Right cardiac atrium (tissue), 5 donors: ENCODE data around the gene FBXL16. TPM values are rescaled to one million over a fixed set of nuclear protein-coding genes. Genes with fewer than 3 reads are reported as not detected.
A peak's percentile ranks its signal among the peaks of the same experiment; 100 is the strongest.

Experiments
- ATAC-seq, 2 donors: fragments of 200-7000 bp; cut with Tn5 transposase; one replicate each; pipeline versions ENCODE4 v1.8.0 to v1.9.1; 2020; ENCODE audit warnings: moderate library complexity in 2 of 2, mild to moderate bottlenecking in 1 of 2
- DNase-seq, 3 donors: peaks; one replicate each; pipeline ENCODE4 v3.0.0-alpha.2; 2020
- H3K27ac ChIP-seq: one replicate; pipeline ENCODE4 v1.5.1; 2013; ENCODE audit warnings: mild to moderate bottlenecking, low read length, control low read depth, moderate library complexity
- H3K27me3 ChIP-seq: one replicate; pipeline ENCODE4 v1.6.1; 2013; ENCODE audit not compliant: control insufficient read depth, insufficient read depth
- H3K4me1 ChIP-seq: one replicate; pipeline ENCODE4 v1.6.1; 2013; ENCODE audit warnings: low read length; ENCODE audit not compliant: control insufficient read depth, insufficient read depth
- H3K4me3 ChIP-seq: one replicate; pipeline ENCODE4 v1.5.1; 2013; ENCODE audit warnings: low read length, control low read depth
- H3K9me3 ChIP-seq: one replicate; pipeline ENCODE4 v1.6.1; 2013; ENCODE audit warnings: low read length; ENCODE audit not compliant: control insufficient read depth
- WGBS: extraction: QIAGEN DNeasy Blood & Tissue Kit; methylation state at CpG from one replicate; pipeline ENCODE4 v1.1.7; 2013; 5-methylcytosine and 5-hydroxymethylcytosine counted together
- intact Hi-C, 4 donors: fragments of 100-400 bp; cut with DNase I; formaldehyde crosslinking; loops; one replicate each; pipeline versions ENCODE4 v1.11.0 to v1.14.0; 2022 to 2023
- polyA plus RNA-seq: library from polyadenylated mRNA; stranded (reverse); fragments of 200-250 nt; gene quantifications from one replicate; pipeline ENCODE4 v1.2.3, GENCODE V29; 2013
- total RNA-seq, 4 donors: library from RNA; stranded (reverse); fragmentation: NEBNext Ultra II Directional; extraction: Animal tissue kit (Norgen Biotek cat#: 25700); gene quantifications; one replicate each; pipeline ENCODE4 v1.2.1, GENCODE V29; 2021
- donor health status: healthy with polysubstance abuse.
- donor health status: DM: no; HTN: yes; CAD: no.
- donor health status: DM: no; HTN: no; CAD: no.
- donor health status: DM: no; HTN: yes; CAD: no; lungs with severe emphysema.
- donor health status: DM: yes; HTN: yes; CAD: no.

The FBXL16 gene
- total and polyA plus RNA-seq, 5 donors = 0.19 to 0.38 (median 0.34) TPM

DNA sequence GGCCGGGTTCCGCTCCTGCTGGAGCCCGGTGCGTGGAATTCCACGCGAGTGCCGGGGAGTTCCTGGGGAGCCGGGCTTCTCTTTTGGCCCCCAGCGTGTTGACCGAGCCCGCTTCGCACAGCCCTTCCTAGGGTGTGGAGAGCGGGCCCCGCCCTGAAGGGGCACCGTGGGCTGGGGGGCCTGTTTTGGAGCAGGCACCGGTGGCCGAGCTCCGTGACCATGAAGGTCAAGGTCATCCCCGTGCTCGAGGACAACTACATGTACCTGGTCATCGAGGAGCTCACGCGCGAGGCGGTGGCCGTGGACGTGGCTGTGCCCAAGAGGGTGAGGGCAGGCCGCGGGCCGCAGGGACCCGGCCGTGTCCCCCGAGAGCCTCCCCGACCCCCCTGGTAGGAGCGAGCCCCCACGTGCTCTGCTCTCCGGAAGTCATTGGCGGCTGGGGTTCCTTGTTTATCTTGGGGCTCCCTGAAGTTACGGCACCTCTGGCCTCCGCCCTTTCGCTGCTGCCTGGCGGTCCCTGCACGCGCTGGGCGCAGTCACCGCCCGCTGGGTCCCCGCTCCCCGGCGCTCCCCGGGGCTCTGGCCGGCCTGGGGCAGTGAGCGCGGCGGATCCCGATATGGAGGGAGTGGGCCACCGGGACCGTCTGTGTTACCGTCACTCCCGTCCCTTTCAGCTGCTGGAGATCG lies 21.8 kb upstream of the FBXL16 start:
- under 1% methylated on average over 61 of the region's 61 CpGs for WGBS

DNA sequence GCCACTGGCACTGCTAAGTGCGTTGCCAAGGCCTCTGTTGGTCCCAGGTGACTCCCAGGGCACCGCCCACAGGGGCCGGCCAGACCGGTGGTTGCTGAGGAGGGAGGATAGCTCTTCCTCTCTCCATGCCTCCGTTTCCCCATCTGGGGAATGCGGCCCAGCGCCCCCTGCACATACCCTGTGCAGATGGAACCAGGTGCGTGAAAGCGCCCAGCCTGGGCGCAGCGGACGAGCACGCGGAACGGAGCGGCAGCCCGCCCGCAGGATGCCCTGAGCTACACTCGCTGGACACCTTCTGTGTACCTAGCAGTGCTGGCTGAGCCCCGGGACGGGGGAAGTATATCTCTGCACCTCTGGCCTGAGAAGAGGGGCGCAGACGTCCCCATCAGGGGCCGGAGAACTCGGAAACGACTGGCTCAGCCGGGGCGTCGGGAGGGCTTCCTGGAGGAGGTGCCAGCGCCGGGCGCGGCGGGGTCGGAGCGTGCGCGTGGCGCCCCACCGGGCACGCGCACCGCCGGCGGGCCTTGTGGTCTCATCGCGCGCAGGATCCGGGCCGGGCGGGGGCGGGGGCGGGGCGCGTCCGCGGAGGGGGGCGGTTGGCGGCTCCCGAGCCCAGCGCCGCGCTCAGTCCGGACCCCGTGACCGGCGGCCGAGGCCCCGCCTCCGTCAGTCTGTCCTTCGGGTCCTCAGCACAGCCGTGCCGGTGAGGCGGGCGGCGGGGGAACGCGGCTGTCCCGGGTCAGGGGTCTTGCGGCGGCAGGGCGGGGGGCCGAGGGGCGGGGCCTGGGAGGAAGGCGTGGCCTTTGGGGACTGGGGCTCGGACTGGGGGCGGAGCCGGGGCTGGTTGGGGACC lies 21.1 kb upstream of the FBXL16 start, which contains the start of the genes CCDC78 and HAGHL:
Gene CCDC78 (minus strand): TSS at position 6 of the 853 bp plus-strand sequence. CDS start 76 bp downstream, outside the sequence.
Gene HAGHL (plus strand): TSS at position 669 of the 853 bp plus-strand sequence. CDS start 404 bp downstream, outside the sequence.
- ATAC-seq (peak; percentile 9 to 23), DNase-seq (peak; percentile 67 to 88 (median 85))
- no peak within 1 kb of the TSS for H3K27ac ChIP-seq
- WGBS = 2% methylated on average over 88 of the region's 88 CpGs
- peak within 1 kb of the TSS; percentile 54 for H3K4me3 ChIP-seq
- no peaks in the 10 kb centered on the region for H3K27me3 ChIP-seq
- peaks cover 3% of the 10 kb centered on the region for H3K4me1 ChIP-seq
- intact Hi-C loops = no loop called here
- no peaks in the 10 kb centered on the region for H3K9me3 ChIP-seq

More for the DNA sequence above, 21.8 kb upstream of the FBXL16 start:
- DNase-seq (peak in 1 of 3 donors; percentile 70), ATAC-seq (peak; percentile 0 to 1)
- no peaks in the 10 kb centered on the region for H3K27me3 ChIP-seq
- no peaks in the 10 kb centered on the region for H3K4me1 ChIP-seq
- no peaks in the 10 kb centered on the region for H3K9me3 ChIP-seq
- intact Hi-C loops = no loop called here
- no peak overlapping the region for H3K27ac ChIP-seq
- peak overlapping the region; percentile 54 for H3K4me3 ChIP-seq

DNA sequence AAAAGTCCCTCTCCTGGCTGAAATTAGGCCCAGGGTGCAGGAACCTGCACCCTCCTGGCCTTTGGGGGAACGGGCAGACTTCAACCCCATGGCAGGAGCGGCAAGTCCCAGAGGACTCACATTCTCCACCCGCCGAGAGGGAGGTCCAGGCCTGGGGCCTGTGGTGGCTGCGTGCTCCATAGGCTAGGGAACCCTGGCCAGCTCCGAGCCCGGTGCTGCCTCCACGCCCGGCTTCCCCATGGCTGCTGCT lies 20.5 kb upstream of the FBXL16 start:
- Histone ChIP-seq H3K27me3 (no peaks in the 10 kb centered on the region), H3K27ac (no peak overlapping the region), H3K4me3 (no peak overlapping the region), H3K9me3 (no peaks in the 10 kb centered on the region), H3K4me1 (peaks cover 3% of the 10 kb centered on the region)
- intact Hi-C loops = no loop called here
- no peak for ATAC-seq
- no peak for DNase-seq
- 16% methylated on average over 9 of the region's 9 CpGs for WGBS

DNA sequence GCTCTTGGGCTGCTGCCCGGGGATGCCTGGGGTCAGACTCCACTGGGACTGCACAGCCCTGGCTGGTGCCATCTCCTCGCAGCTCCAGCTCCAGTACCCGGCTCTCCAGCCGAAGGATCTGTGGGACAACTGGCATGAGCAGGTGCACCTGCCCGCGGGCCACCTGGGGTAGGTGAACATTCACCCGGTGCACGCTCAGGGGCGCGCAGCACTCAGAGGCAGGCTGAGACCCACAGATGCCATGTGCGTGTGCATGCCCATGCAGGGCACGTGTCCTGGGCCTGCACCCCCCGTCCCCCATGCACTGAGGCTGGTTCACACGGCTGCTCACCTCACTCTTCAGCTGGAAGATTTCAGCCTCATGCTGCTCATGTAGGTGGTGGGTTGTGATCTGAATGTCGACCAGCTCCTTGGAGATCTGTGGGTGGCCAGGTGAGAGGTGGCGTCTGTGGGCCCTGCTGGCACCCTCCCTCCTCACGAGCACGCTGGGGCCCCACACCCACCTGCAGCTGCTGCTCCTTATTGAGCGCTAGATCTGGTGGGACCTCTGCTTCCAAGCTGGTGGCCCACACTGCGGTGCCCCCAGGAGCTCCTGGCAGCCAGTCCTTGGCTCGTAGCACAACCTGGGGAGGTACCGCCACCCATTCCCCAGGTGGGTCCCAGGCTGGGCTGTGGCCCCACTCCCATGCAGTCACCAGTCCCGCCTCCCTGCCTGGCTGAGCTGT lies 20.0 kb upstream of the FBXL16 start:
- H3K27me3 ChIP-seq = no peaks in the 10 kb centered on the region
- H3K4me1 ChIP-seq = peaks cover 3% of the 10 kb centered on the region
- intact Hi-C loops = no loop called here
- DNase-seq (peak in 1 of 3 donors; percentile 50), ATAC-seq (no peak)
- WGBS = 76% methylated on average over 23 of the region's 23 CpGs
- no peak overlapping the region for H3K27ac ChIP-seq
- H3K4me3 ChIP-seq = no peak overlapping the region
- H3K9me3 ChIP-seq = no peaks in the 10 kb centered on the region

DNA sequence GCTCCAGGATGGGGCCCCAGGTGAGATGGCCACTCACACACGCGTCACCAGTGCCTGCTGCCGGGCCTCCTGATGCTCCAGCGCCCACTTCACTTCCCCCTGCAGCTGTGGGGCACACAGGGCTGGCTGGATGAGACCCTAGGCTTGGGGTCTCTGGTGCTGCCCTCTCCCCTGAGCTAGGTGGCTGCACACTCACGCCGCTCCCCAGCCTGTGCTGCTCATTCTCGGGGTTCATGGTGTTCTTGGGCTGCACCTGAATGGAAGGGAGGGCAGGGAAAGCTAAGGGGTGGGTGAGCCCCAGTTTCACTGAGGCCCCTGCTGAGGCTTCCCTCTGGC lies 19.4 kb upstream of the FBXL16 start:
- WGBS = 75% methylated on average over 7 of the region's 7 CpGs
- ATAC-seq (no peak), DNase-seq (peak in 1 of 3 donors; percentile 45)
- Histone ChIP-seq H3K4me1 (peaks cover 3% of the 10 kb centered on the region), H3K4me3 (no peak overlapping the region), H3K27me3 (no peaks in the 10 kb centered on the region), H3K9me3 (no peaks in the 10 kb centered on the region), H3K27ac (no peak overlapping the region)
- intact Hi-C loops = no loop called here

DNA sequence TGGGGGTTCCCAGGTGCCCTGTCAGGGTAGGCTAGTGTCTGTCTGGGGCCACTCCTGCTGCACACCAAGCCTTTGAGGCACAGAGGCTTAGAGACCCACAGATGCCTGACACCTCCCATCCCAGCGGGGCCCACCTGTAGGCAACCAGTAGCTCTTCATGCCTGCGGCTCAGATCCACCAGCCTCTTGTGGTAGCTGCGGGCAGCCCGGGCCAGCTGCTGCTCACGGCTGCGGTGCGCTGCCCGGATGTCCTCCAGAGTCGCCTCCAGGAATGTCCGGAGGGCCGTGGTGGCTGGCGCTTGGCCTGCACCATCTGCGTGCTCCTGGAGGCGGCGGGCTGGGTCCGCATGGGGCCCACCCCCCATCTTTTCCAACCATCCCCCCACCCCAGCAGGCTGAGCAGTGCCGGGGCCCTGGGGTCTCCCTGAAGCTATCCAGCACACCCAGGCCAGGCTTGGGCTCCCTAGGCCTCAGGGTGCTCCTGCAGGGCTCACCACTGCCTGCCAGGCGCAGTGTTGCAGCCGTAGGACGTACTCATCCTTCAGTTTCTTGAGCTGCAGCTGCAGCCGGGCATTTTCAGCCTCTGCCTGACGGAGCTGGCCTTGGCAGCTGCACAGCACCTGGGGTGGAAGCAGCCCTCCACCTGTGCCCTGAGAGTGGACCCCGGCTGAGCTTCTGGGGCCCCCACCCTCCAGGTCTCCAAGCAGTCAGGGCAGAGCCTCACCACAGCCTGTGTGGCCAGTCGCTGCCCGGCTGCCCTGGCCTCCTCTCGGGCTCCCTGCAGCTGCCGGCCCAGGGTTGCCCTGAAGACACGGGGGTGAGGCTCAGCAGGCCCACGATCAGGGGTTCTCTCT lies 18.8 kb upstream of the FBXL16 start:
- Histone ChIP-seq H3K4me3 (no peak overlapping the region), H3K4me1 (peaks cover 5% of the 10 kb centered on the region), H3K27ac (no peak overlapping the region), H3K9me3 (no peaks in the 10 kb centered on the region), H3K27me3 (no peaks in the 10 kb centered on the region)
- 61% methylated on average over 29 of the region's 29 CpGs for WGBS
- ATAC-seq (no peak), DNase-seq (peak in 1 of 3 donors; percentile 56)
- intact Hi-C loops = no loop called here

DNA sequence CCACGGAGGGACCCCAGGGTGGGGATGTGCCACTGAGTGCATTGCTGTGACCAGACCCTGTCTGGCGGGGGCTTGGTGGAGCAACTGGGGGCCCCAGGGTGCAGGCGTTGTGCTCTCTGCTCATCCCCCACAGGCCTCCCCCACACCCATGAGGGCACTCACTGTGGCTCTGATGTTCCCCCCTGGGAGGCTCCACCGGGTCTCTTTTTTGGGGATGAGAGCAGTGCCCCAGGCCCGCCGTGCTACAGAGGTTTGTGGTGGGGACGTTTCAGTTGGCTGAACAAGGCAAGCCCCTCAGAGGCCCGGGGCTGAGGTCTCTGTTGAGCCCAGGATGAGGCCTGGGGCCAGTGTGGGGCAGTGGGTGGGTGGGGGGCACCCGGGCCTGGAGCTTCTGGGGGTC lies 18.1 kb upstream of the FBXL16 start:
- no peaks in the 10 kb centered on the region for H3K9me3 ChIP-seq
- ATAC-seq (no peak), DNase-seq (peak in 1 of 3 donors; percentile 45)
- H3K4me1 ChIP-seq = peaks cover 5% of the 10 kb centered on the region
- no peak overlapping the region for H3K27ac ChIP-seq
- 86% methylated on average over 9 of the region's 9 CpGs for WGBS
- no peak overlapping the region for H3K4me3 ChIP-seq
- no peaks in the 10 kb centered on the region for H3K27me3 ChIP-seq
- intact Hi-C loops = no loop called here

DNA sequence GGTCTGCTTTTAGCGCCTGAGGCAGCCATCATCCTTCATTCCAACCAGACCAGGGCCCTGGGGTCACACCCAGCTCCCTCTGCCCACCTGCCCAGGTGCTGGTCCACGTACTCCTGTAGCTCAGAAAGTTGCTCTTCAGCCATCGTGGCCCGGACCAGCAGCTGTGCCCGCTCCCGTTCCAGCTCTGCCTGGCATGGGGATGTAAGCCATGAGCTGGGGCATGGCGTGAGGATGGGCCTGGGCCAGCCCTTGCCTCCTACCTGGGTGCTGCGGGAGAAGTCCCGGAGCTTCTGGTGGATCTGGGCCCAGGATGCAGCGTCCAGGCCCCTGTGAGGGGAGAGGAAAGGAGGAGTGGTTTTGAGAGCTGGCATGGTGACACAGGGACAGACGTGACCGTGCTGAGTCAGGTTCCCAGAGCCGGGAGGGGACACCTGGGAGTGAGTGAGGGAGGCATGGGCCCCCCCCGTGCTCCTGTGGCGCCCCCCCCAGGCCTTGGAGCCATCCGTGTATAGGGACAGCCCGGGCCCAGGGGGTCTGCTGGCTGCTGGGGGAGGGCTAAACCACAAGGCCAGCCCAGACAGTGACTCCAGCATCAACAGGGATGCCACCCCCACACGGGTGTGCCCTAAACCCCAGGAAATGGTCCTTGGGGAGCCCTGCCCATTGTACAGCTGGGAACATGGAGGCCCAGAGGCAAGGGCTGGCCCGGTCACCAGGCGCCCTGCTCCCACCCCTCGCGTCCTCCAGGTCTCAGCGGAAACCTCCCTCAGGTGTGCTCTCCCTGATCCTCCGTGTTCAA lies 17.4 kb upstream of the FBXL16 start:
- DNase-seq (peak in 1 of 3 donors; percentile 55), ATAC-seq (no peak)
- Histone ChIP-seq H3K9me3 (no peaks in the 10 kb centered on the region), H3K27ac (no peak overlapping the region), H3K4me1 (peaks cover 5% of the 10 kb centered on the region), H3K4me3 (no peak overlapping the region), H3K27me3 (no peaks in the 10 kb centered on the region)
- intact Hi-C loops = no loop called here
- WGBS = 86% methylated on average over 24 of the region's 24 CpGs

DNA sequence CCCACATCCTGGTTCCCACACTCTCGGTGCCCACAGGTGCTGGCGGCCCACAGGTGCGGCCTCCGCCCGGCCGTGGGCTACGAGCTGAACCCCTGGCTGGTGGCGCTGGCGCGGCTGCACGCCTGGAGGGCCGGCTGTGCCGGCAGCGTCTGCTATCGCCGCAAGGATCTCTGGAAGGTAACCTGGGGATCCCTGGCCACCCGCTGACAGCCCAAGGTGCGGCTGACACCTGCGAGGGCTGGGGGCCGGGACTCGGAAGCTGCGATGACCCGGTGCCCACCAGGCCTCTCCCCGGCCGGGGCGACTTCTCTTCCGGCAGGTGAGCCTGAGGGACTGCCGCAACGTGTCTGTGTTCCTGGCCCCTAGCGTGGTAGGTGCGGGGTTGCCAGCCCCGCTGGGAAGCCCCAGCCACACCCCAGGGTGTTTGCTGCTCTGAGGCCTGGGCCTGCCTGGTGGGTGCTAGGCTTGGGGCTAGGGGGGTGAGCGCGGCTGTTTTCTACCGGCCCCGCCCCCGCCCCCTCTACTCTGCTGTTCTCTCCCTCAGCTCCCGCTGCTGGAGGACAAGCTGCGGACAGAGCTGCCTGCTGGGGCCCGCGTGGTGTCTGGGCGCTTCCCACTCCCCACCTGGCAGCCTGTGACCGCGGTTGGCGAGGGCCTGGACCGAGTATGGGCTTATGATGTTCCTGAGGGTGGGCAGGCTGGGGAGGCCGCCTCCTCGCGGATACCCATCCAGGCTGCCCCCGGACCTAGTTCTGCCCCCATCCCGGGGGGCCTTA lies 16.4 kb upstream of the FBXL16 start:
- H3K9me3 ChIP-seq = no peaks in the 10 kb centered on the region
- H3K27me3 ChIP-seq = no peaks in the 10 kb centered on the region
- ATAC-seq = no peak
- no peak overlapping the region for H3K27ac ChIP-seq
- intact Hi-C loops = no loop called here
- H3K4me3 ChIP-seq = peak overlapping the region; percentile 57
- DNase-seq = peak in 1 of 3 donors; percentile 65
- WGBS = 85% methylated on average over 51 of the region's 51 CpGs
- H3K4me1 ChIP-seq = peaks cover 5% of the 10 kb centered on the region
